NCI-H2196 (cell line): Measurements from ENCODE around the gene APOBEC4.
A peak's percentile ranks its signal among the peaks of the same experiment; 100 is the strongest.

Experiments
- DNase-seq: peaks from one replicate; lab custom pipeline; 2025; ENCODE audit not compliant: unreplicated experiment; lab: John Stamatoyannopoulos, UW

APOBEC4 gene

GRCh38 chr1:183675381-183675780 is 22.3 kb upstream of the APOBEC4 start:
- no peak for DNase-seq

- no peak for DNase-seq
These were observed 21.8 kb upstream of the APOBEC4 start for GRCh38 chr1:183674886-183675285.

- no peak for DNase-seq
These were observed 21.2 kb upstream of the APOBEC4 start for GRCh38 chr1:183674339-183674738.

- DNase-seq = no peak
These were observed 20.6 kb upstream of the APOBEC4 start for GRCh38 chr1:183673605-183674323.

GRCh38 chr1:183670169-183670568 is 17.1 kb upstream of the APOBEC4 start:
- no peak for DNase-seq

- no peak for DNase-seq
These were observed 3.2 kb upstream of the APOBEC4 start for GRCh38 chr1:183656355-183656754.

GRCh38 chr1:183655562-183656075 is 2.5 kb upstream of the APOBEC4 start:
- peak; percentile 84 for DNase-seq

- no peak for DNase-seq
These were observed 1.6 kb upstream of the APOBEC4 start for GRCh38 chr1:183654706-183655105.

- DNase-seq = no peak
These were observed 848 bp upstream of the APOBEC4 start for GRCh38 chr1:183653876-183654451.

- DNase-seq = no peak
These were observed 312 bp upstream of the APOBEC4 start for GRCh38 chr1:183653462-183653794.

- no peak for DNase-seq
These were observed 1.0 kb downstream of the APOBEC4 start for GRCh38 chr1:183652107-183652506.

- DNase-seq = no peak
These were observed 1.5 kb downstream of the APOBEC4 start for GRCh38 chr1:183651612-183652011.

GRCh38 chr1:183648042-183648441 is 5.1 kb downstream of the APOBEC4 start:
- DNase-seq = no peak

GRCh38 chr1:183646776-183647175 is 6.3 kb downstream of the APOBEC4 start:
- DNase-seq = no peak

GRCh38 chr1:183645531-183645930 is 7.6 kb downstream of the APOBEC4 start:
- DNase-seq = no peak

- no peak for DNase-seq
These were observed 10.9 kb downstream of the APOBEC4 start for GRCh38 chr1:183642166-183642565.

- DNase-seq = no peak
These were observed 12.9 kb downstream of the APOBEC4 start for GRCh38 chr1:183640193-183640592.

GRCh38 chr1:183638649-183639387 is 14.3 kb downstream of the APOBEC4 start:
- DNase-seq = no peak

GRCh38 chr1:183636783-183637182 is 16.3 kb downstream of the APOBEC4 start:
- no peak for DNase-seq

GRCh38 chr1:183636334-183636682 is 16.8 kb downstream of the APOBEC4 start:
- DNase-seq = no peak

- peak; percentile 96 for DNase-seq
These were observed 17.3 kb downstream of the APOBEC4 start, which contains the start of gene ARPC5 for GRCh38 chr1:183635606-183636333. Gene ARPC5 (minus strand): TSS chr1:183635783. CDS start chr1:183635659, 124 bp downstream.
